ENCODE results near the gene NAPA. TPM values are rescaled to one million over a fixed set of nuclear protein-coding genes. Genes with fewer than 3 reads are reported as not detected.
A peak's percentile ranks its signal among the peaks of the same experiment; 100 is the strongest.

NAPA gene
- total RNA-seq, 4 donors from 2014 or later: 127 to 272 (median 212) TPM

GRCh38 chr19:47506459-47506858 lies 8.4 kb downstream of the NAPA start:
- peak; percentile 72 for ATAC-seq
- in situ Hi-C loops (cut with MboI; ENCODE audit: low sequenced_read_pairs in 4 of 4): no loop called here
- intact Hi-C loops (cut with DNase I; ENCODE audit: low total_unique reads): no loop called here

GRCh38 chr19:47505506-47505905 lies 9.4 kb downstream of the NAPA start:
- TF ChIP-seq POLR2A (IDR thresholded peaks at IDR 0.05): no peak
- TF ChIP-seq CTCF (IDR thresholded peaks at IDR 0.05 in 4 of 5, conservative IDR thresholded peaks at IDR 0.05 in 1 of 5): no peak
- DNase-seq (no peak), ATAC-seq (no peak)
- Histone ChIP-seq H3K4me1 (peaks cover 71 to 84% of the 10 kb centered on the region in 2 donors), H3K9me3 (no peaks in the 10 kb centered on the region), H3K4me3 (no peak overlapping the region), H3K27ac (peak overlapping the region; percentile 96 to 100 (median 99)), H3K27me3 (no peaks in the 10 kb centered on the region), H3K36me3 (peaks cover 0 to 33% of the 10 kb centered on the region in 2 donors)
- in situ Hi-C loops (cut with MboI; ENCODE audit: low sequenced_read_pairs in 4 of 4): no loop called here
- intact Hi-C loops (cut with DNase I; ENCODE audit: low total_unique reads): no loop called here

More at GRCh38 chr19:47506459-47506858, 8.4 kb downstream of the NAPA start:
- Histone ChIP-seq H3K4me1 (peaks cover 75 to 84% of the 10 kb centered on the region in 2 donors), H3K4me3 (peak overlapping the region in 1 of 4 donors; percentile 3), H3K36me3 (peaks cover 0 to 24% of the 10 kb centered on the region in 2 donors), H3K27ac (peak overlapping the region; percentile 96 to 100 (median 99)), H3K9me3 (no peaks in the 10 kb centered on the region), H3K27me3 (no peaks in the 10 kb centered on the region)
- peak in 1 of 2 donors; percentile 2 for TF ChIP-seq POLR2A (IDR thresholded peaks at IDR 0.05)
- TF ChIP-seq CTCF (IDR thresholded peaks at IDR 0.05 in 4 of 5, conservative IDR thresholded peaks at IDR 0.05 in 1 of 5): no peak
- DNase-seq: peak; percentile 39 to 82

- H3K36me3 ChIP-seq: peaks cover 0 to 46% of the 10 kb centered on the region in 2 donors
- no peaks in the 10 kb centered on the region for H3K9me3 ChIP-seq
- peaks cover 66 to 79% of the 10 kb centered on the region in 2 donors for H3K4me1 ChIP-seq
- peak overlapping the region; percentile 12 to 43 (median 30) for H3K27ac ChIP-seq
- H3K27me3 ChIP-seq: no peaks in the 10 kb centered on the region
- no peak for TF ChIP-seq CTCF (IDR thresholded peaks at IDR 0.05 in 4 of 5, conservative IDR thresholded peaks at IDR 0.05 in 1 of 5)
- TF ChIP-seq POLR2A (IDR thresholded peaks at IDR 0.05): no peak
- in situ Hi-C loops (cut with MboI; ENCODE audit: low sequenced_read_pairs in 4 of 4) (no loop called here), intact Hi-C loops (cut with DNase I; ENCODE audit: low total_unique reads) (no loop called here)
- DNase-seq (no peak), ATAC-seq (no peak)
- no peak overlapping the region for H3K4me3 ChIP-seq
Measured at GRCh38 chr19:47503826-47504150, 11.1 kb downstream of the NAPA start.

GRCh38 chr19:47503130-47503825 lies 11.6 kb downstream of the NAPA start:
- Histone ChIP-seq H3K4me3 (no peak overlapping the region), H3K9me3 (no peaks in the 10 kb centered on the region), H3K27me3 (no peaks in the 10 kb centered on the region), H3K27ac (peak overlapping the region; percentile 12 to 43 (median 30)), H3K4me1 (peaks cover 63 to 74% of the 10 kb centered on the region in 2 donors), H3K36me3 (peaks cover 0 to 47% of the 10 kb centered on the region in 2 donors)
- in situ Hi-C loops (cut with MboI; ENCODE audit: low sequenced_read_pairs in 4 of 4): no loop called here
- TF ChIP-seq CTCF (IDR thresholded peaks at IDR 0.05 in 4 of 5, conservative IDR thresholded peaks at IDR 0.05 in 1 of 5) (no peak), POLR2A (IDR thresholded peaks at IDR 0.05) (no peak)
- DNase-seq (no peak), ATAC-seq (no peak)
- intact Hi-C loops (cut with DNase I; ENCODE audit: low total_unique reads): no loop called here
